Measurements from ENCODE around the gene PTX4.
"Not testable (repeated sequence)": the region's sequence is repeated elsewhere in the genome, so short reads cannot be mapped to it uniquely, and the experiment has no call there.

The PTX4 gene

GRCh38 chr16:1442697-1443096 lies 46.0 kb downstream of the PTX4 start:
- no peak for DNase-seq

GRCh38 chr16:1441391-1441829 lies 47.3 kb downstream of the PTX4 start:
- no peak for DNase-seq

- not testable (repeated sequence) for DNase-seq
Observed at GRCh38 chr16:1439699-1440074, 49.1 kb downstream of the PTX4 start.

- no peak for DNase-seq
Observed at GRCh38 chr16:1439058-1439698, 49.6 kb downstream of the PTX4 start.

- no peak for DNase-seq
Observed at GRCh38 chr16:1438229-1439057, 50.3 kb downstream of the PTX4 start.

GRCh38 chr16:1437606-1438005 lies 51.1 kb downstream of the PTX4 start:
- no peak for DNase-seq

GRCh38 chr16:1436731-1437355 lies 51.9 kb downstream of the PTX4 start:
- no peak for DNase-seq

- DNase-seq, result no peak
Observed at GRCh38 chr16:1435921-1436697, 52.6 kb downstream of the PTX4 start.
